ENCODE data around the gene SMIM15. TPM values are rescaled to one million over a fixed set of nuclear protein-coding genes. Genes with fewer than 3 reads are reported as not detected.

Gene SMIM15
- polyA plus RNA-seq, 1 donor = 83.7 TPM

Other genes starting within 250 kb of the SMIM15 start
- gene ERCC8, start 217.4 kb downstream of the SMIM15 start, polyA plus RNA-seq = 10.4 TPM
- 39.3 TPM for gene NDUFAF2, start 217.3 kb downstream of the SMIM15 start, polyA plus RNA-seq
- 18.0 TPM for gene ZSWIM6, start 169.8 kb upstream of the SMIM15 start, polyA plus RNA-seq